AG09309 (cell line): ENCODE measurements around the gene LACTBL1.
"Not testable (repeated sequence)": the region's sequence is repeated elsewhere in the genome, so short reads cannot be mapped to it uniquely, and the experiment has no call there.

Experiments
- DNase-seq: peaks from one replicate; pipeline ENCODE4 v3.0.0-alpha.2; 2010; ENCODE audit warnings: low read depth
- H3K4me3 ChIP-seq: 2 replicates; pipeline ENCODE4 v1.5.1; 2011; ENCODE audit warnings: mild to moderate bottlenecking, low read depth, low read length, moderate library complexity; ENCODE audit not compliant: control insufficient read depth
- CTCF ChIP-seq: IDR thresholded peaks from 2 replicates; pipeline ENCODE4 v1.5.1; 2011; ENCODE audit warnings: mild to moderate bottlenecking, low read depth, low read length, inconsistent platforms; ENCODE audit not compliant: insufficient read depth, control insufficient read depth; ENCODE audit errors: missing control alignments

LACTBL1 gene

GRCh38 chr1:22995774-22996173, 23.1 kb upstream of the LACTBL1 start:
- DNase-seq = no peak
- H3K4me3 ChIP-seq = no peak overlapping the region
- TF ChIP-seq CTCF = no peak

- DNase-seq, H3K4me3 ChIP-seq: not testable (repeated sequence)
These were observed 20.6 kb upstream of the LACTBL1 start for GRCh38 chr1:22993220-22993795.

GRCh38 chr1:22992384-22992783, 19.7 kb upstream of the LACTBL1 start:
- not testable (repeated sequence) for DNase-seq

GRCh38 chr1:22983944-22984343, 11.3 kb upstream of the LACTBL1 start:
- DNase-seq = no peak
- no peak for TF ChIP-seq CTCF
- H3K4me3 ChIP-seq = no peak overlapping the region

More at GRCh38 chr1:22992384-22992783, 19.7 kb upstream of the LACTBL1 start:
- H3K4me3 ChIP-seq = not testable (repeated sequence)

- H3K4me3 ChIP-seq, DNase-seq: not testable (repeated sequence)
These were observed 7.8 kb upstream of the LACTBL1 start for GRCh38 chr1:22980471-22980790.

GRCh38 chr1:22978299-22978698, 5.6 kb upstream of the LACTBL1 start:
- no peak for TF ChIP-seq CTCF
- DNase-seq = peak; percentile 3
- no peak overlapping the region for H3K4me3 ChIP-seq

- no peak overlapping the region for H3K4me3 ChIP-seq
- peak; percentile 67 for DNase-seq
- peak; percentile 89 for TF ChIP-seq CTCF
These were observed 4.0 kb upstream of the LACTBL1 start for GRCh38 chr1:22976461-22977243.

- no peak overlapping the region for H3K4me3 ChIP-seq
- no peak for TF ChIP-seq CTCF
These were observed 3.4 kb upstream of the LACTBL1 start for GRCh38 chr1:22976127-22976460.

More at GRCh38 chr1:22976127-22976460, 3.4 kb upstream of the LACTBL1 start:
- DNase-seq = no peak
